NOMO-1 treated with dmso at 0.1 percent for 144 hours (cell line): ENCODE measurements around the gene GLI1.
"Not testable (repeated sequence)": the region's sequence is repeated elsewhere in the genome, so short reads cannot be mapped to it uniquely, and the experiment has no call there.

Experiments used
- DNase-seq: peaks from one replicate; lab custom pipeline; 2025; ENCODE audit not compliant: unreplicated experiment; lab: John Stamatoyannopoulos, UW

The GLI1 gene

DNA sequence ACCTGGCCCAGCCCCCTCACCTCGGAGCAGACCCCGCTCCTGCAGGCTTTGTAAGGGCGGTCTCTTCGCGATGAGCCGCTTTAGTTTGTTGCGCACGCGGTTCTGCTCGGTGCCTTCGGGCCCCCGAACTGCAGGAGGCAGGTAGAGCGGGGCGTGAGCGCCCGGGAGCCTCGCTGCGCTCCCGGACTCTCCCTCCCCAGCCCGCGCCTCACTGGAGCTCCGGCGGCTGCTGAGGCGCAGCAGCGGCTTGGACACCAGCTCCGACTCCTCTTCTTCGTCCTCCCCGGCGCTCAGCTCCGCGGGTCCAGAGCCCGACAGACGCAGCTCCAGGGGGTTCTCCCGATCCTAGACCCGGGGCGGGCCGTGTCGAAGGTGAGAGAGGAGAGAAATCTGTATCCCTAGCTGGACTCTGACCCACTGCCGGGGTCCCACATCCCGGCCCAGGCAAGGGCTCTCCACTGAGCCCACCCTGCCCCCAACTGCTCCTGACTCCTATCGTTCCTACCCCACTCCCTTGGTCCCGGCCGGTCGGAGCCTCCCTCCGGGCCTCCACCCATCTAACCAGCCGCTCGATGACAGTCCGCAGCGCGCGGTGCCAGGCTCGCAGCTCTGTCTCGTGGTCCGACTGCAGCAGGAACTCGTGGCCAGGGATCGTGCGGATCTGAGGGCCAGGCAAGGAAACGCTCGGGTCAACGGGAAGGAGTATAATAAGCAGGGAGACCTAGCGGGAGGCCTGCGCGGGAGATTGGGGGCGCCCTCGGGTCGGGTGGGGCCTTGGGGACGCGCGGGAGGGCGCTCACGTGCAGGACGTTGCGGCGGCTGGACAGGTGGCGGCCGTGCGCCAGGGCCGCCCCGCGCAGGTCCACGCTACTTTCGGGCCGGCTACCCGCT is 15.9 kb downstream of the GLI1 start:
- DNase-seq, result no peak

DNA sequence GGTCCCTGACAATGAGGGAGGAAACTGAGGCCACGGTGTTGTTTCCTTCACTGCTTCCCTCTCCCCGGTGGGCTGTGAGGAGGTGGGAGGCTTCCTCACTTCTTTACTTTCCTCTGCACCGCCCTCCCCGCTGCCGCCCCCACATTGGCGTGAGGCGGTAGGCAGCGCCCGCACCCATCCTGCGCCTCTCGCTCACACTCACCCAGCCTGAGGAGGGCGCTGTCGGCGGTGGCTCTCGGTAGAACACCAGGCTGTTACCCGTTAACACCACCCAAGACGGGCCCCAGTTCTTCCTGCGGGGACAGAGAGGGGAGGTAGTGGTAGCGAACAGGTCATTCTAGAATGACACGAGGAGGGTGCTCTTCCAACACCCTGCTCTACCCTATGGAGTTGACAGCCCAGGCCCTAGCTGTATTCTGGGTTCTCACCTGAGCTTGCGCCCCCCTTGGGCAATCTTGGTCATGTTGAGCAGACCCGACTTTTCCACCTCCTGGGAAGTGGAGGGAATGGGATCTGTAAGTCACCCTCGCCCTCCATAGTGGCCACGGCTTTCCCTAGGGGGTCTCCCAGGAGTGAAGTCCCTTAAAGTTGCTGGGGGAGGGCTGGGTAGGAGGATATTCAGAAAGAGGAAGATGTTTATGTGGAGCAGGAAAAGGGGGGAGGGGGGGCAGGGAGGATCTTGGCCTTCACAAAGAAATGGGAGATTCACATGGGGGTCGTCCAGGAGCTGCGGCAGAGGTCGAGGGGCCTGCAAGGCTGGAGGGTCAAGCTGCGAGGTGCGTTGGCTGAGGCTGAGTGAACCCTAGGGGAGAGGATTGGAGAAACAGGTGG is 16.8 kb downstream of the GLI1 start:
- DNase-seq, result no peak

DNA sequence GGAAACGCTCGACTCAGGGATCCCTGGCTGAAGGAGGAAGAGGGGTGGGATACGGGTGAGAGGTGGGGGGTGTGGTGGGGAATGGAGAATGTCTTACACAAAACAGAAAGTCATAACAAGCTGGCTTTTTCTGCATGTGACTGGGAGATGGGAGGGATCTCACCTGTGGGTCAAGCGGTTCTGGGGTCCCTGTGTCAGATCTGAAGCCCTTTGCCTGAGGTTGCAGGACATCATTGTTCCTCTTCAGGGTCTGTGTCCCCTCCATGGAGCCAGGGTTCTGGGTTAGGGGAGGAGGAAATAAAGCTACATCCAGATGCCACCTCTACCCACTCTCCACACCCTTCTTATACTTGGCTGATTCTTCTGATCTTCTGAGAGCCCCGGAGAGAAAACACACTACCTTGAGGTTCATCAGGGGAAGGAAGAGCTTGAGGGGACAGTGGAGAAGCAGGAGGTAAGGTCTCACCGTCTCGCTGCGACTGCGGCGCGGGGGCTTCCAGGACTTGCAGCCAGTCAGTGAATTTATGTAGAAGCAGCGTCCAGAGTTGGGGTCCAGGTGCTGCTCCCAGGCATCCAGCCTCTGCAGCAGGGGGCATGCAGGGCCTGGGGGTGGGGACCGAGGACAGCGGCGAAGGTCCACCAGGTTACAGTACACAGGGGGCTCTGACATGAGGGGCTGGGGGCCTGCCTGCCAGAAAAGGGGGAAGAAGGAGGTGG is 17.6 kb downstream of the GLI1 start:
- DNase-seq, result no peak

DNA sequence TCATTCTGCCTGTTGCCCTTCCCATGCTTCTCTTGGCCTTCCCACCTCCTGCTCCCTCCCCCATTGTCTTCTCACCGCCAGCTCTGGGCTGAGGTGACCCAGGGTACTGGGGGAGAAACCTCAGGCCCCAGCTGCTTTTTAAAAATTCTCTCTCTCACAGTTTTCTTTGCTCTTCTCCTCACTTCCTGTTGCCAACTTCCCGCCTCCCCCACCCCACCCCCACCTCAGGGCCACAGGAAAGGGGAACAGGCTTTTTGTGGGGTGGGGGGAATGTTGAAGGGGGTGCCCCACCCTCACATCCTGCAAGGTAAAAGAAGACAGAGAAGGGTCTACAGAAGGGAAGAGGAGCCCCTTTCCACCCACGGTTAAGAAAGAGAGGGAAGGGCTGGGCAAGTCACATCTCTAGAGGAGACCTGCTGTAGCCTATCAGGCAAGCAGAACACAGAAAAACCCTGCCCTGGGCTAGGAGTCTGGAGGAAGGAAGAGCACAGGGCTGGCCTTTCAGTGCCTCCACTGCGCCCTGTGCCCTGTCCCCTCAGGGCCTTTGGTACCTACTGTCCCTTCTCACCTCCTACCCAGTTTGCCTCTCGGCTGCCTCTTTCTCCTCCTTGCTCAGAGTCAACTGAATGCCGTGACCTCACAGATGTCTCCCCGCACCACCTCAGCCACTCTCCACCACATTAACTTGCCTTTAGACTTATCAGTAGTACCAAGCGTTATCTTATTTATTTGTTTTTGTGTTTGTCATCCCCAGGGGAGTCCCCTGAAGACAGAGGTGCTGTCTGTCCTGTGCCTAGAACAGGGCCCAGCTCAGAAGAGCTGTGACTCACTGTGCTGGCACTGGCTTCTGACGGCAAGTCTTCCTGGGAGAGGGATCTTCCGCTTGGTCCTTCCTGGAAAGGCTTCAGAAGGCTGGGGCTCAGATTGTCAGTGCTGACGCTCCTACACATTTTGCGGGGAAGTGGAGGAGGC is 18.4 kb downstream of the GLI1 start:
- DNase-seq, result peak; percentile 57

DNA sequence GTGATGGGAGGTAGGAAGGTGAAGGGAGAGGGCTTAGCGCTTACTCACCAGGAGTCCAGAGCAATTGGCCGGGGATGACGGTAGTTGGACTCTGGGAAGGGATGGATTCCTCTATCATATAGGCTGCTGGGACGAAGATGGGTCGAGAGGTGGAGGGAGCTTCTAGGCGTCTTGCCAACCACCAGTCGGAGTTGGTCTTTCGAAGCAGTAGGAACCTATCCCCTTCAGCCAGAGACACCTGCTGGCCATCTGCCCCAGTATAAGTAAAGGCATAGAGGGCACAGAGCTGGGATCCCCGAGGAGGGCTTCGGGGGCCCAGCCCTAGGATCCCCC is 19.4 kb downstream of the GLI1 start:
- DNase-seq, result no peak

DNA sequence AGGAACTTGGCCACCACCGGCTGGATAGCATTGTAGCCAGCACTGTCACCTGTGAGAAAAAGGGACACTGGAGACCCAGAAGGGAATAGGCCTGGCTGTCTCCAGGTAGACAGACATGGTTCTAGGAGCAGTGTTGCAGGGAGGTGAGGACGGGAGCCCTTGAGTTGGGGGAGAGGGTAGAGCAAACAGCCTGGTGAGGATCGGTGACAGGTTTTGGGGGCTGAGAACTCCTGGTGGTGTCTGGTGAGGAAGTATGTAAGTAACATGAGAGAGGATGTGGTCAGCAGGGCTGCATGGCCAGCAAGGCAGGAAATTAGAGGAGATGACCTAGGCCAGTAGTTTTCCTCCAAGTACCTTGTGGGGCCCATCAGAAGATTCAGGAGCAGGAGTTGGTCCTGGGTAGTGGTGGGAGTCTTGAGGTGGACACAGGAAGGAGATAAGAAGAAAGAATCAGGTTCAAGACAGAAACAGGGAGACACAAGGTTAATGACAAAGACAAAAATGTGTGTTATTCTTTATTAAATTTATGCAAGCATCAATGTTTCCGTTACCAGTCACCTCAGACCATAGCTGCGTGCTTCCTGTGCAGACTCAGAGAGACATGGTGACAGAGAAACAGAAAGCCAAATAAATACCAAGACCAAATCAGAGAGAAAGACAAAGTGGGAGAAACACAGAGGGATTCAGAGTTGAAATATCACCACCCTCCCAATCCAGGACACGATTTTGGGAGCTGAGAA is 20.0 kb downstream of the GLI1 start, which contains the start of gene ARHGAP9:
Gene ARHGAP9, minus strand, starts transcription at position 491 of the 740 bp plus-strand sequence. Its CDS starts 460 bp downstream, at position 31.
- no peak for DNase-seq

DNA sequence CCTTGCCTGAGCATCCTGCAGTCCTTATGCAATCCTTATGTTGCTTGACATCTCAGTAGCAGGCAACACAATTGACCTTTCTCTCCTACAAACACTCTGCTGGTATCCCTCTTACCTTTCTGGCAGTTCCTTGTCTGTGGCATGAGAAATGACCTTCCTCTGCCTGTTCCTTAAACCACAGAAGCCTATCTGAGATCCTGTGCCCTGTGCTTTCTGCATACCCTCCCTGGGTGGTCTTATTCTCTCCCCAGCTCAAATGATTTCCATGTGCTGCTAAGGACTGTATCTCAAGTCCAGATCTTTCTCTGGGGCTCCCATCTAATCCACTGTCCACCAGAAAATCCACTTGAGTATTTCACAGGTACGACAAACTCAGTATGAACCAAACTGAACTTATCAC is 22.1 kb downstream of the GLI1 start:
- DNase-seq, result no peak

DNA sequence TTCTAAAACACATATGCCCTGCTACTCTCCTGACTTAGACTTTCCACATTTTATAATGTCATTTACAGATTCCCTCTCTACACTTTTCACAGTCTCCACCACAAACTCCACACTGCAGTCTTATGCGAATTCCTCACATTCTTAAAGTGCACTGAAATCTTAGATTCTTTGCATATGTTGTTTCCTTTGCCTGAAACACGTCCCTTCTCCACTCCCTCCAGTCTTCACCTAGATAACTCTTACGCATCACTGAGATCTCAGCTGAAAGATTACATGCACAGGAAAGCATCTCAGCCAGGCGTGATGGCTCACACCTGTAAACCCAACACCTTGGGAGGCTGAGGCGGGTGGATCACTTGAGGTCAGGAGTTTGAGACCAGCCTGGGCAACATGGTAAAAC is 23.9 kb downstream of the GLI1 start:
- DNase-seq, result no peak

DNA sequence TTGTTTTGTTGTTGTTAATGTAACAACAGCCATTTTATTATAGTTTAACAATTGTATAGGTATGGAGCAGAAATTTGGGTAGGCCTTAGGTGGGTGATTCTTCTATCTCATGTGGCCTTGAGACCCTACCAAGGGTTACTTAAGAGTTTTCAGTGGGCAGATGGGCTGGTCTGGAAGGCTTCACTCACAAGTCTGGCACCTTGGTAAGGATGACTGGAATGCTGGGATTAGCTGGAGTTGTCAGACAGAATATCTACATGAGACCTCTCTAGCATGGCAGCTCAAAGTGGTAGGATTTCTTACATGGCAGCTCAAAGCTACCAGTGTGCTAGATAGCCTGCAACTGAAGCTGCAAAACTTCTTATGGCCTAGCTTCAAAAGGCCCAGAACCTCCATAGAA is 26.1 kb downstream of the GLI1 start:
- no peak for DNase-seq

DNA sequence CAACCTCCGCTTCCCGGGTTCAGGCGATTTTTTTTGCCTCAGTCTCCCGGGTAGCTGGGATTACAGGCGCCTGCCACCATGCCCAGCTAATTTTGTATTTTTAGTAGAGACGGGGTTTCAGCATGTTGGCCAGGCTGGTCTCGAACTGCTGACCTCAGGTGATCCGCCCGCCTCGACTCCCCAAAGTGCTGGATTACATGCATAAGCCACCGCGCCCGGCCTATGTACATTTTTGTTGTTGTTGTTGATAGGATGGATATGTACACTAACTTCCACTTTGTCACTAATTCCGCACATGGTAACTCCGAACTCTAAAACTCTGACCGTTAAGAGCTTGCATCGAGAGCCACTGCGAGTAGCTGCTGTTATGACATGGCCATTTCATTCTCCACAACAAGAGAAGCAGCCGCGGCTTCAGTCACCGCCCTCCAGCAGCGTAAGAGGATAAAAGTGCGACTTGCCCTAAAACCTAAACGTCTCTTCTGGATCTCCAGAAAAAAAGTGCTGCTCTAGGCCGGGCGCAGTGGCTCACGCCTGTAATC is 27.5 kb downstream of the GLI1 start:
- DNase-seq, result no peak

DNA sequence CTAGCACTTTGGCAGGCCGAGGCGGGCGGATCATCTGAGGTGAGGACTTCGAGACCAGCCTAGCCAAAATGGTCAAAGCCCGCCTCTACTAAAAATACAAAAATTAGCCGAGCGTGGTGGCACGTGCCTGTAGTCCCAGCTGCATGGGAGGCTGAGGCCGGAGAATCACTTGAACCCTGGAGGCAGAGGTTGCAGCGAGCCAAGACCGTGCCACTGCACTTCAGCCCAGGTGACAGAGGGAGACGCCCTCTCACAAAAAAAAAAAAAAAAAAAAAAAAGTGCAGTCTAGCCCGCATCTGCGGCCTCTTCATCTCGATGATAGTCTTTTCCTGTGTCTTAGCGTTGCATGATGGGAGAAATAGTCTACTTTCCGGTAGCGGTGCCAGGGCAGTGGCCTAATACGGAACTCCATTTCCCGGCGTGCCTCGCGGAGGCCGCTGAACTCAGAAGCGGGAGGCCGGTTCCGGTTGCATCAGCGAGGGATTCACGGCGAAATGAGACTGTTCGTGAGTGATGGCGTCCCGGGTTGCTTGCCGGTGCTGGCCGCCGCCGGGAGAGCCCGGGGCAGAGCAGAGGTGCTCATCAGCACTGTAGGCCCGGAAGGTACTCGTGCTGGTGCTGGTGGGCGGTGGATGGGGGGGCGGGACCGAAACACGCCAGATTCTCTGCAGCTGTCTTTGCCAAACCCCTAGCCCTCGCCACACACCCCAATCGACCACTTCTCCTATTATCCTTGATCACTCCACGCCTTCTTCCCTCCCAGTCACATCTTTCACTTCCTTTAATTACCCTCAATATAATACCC is 28.2 kb downstream of the GLI1 start, which contains the start of gene MARS1:
Gene MARS1, plus strand, starts transcription at position 472 of the 805 bp plus-strand sequence. Its CDS starts 23 bp downstream, at position 495.
- DNase-seq, result peak; percentile 94

DNA sequence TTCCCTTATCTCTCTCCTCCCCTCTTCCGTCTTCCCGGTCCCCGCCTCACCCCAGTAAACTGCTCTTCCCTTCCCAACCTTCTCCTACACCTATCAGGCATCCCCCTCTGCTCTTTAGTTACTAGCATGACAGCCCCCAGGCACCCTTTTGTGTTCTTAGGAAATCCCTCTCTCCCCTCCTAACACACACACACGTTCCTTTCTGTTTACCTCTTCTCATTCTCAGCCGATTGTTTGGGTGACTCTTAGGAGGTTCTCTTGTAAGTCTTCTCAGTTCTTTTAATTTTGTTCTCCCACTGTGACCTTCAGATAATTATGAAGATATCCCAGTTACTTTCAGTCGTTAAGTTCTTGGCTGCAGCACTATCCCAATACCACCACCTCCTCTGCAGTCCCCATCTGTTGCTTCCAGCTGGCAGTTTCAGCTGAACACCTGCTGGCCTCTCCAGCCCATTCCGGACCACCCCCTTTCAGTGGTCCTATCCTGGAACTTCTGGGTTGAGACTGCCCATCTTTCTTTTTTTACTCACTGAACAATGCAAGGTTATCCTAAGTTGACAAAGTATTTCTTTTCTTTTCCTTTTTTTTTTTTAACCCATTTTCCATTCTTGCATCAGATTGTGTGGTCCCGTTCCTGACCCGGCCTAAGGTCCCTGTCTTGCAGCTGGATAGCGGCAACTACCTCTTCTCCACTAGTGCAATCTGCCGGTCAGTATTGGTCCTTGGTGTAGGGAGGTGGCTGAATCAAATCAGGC is 29.0 kb downstream of the GLI1 start:
- no peak for DNase-seq

DNA sequence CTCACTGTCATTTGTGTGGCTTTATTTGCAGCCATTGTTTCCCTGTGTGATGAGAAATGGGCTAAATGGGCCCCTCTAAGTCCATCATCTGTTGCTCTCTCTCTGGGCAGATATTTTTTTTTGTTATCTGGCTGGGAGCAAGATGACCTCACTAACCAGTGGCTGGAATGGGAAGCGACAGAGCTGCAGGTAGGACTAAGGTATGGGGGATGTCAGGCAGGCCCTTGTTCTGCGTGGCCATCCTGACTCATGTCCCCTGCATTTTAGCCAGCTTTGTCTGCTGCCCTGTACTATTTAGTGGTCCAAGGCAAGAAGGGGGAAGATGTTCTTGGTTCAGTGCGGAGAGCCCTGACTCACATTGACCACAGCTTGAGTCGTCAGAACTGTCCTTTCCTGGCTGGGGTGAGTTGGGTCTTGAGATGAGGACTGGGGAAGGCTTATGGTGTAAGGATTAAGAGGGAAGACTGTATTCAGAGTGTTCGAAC is 29.6 kb downstream of the GLI1 start:
- DNase-seq, result no peak

DNA sequence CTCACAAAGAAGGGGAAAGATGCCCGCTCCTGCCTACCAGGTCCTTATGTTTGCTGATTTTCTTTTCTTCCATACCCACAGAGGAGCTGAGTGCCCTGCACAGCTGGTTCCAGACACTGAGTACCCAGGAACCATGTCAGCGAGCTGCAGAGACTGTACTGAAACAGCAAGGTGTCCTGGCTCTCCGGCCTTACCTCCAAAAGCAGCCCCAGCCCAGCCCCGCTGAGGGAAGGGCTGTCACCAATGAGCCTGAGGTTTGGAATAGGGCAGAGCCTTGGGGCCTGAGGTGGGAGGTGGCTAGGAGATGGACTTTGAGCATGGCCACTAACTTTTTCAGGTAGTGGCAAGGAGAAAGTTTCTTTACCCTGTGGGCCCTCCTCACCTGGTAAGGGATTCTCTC is 30.5 kb downstream of the GLI1 start:
- DNase-seq, result no peak

DNA sequence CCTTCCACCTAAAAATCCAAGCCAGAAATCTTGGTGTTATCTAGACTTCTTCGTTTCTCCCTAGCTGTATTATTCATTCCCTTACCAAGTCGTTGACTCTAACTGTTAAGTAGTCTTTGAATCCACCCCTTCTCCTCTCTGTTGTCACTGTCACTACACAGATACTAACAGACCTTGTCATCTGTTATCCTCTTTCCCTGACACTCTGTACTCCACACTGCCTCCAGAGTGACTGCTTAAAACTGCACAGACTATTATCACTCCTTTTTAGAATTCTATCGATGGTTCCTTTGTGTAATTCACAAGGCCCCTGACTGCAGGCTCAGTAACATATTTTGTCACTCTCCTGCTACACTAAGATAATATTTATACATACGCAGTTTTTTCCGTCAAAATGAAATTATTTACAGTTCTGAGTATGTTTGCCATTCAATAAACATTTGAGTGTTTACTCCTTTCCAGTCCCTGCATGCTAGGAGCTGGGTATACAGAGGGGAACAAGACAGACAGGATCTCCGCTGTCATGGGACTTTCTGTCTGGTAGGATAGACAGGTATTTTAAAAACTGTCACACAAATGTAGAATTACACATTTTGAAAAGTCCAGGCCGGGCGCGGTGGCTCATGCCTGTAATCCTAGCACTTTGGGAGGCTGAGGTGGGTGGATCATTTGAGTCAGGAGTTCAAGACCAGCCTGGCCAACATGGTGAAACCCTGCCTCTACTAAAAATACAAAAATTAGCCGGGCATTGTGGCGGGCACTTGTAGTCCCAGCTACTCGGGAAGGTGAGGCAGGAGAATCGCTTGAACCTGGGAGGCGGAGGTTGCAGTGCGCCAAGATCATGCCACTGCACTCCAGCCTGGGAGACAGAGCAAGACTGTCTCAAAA is 32.1 kb downstream of the GLI1 start:
- DNase-seq, result no peak

DNA sequence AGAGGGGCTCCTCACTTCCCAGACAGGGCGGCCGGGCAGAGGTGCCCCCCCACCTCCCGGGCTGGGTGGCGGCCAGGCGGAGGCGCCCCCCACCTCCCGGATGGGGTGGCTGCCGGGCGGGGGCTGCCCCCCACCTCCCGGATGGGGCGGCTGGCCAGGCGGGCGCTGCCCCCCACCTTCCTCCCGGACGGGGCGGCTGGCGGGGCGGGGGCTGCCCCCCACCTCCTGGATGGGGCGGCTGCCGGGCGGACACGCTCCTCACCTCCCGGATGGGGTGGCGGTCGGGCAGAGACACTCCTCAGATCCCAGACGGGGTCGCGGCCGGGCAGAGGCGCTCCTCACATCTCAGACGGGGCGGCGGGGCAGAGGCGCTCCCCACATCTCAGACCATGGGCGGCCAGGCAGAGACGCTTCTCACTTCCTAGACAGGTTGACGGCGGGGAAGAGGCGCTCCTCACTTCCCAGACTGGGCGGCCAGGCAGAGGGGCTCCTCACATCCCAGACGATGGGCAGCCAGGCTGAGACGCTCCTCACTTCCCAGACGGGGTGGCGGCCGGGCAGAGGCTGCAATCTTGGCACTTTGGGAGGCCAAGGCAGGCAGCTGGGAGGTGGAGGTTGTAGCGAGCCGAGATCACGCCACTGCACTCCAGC is 35.6 kb downstream of the GLI1 start:
- DNase-seq, result not testable (repeated sequence)
